ENCODE data around the gene ZNF280B. TPM values are rescaled to one million over a fixed set of nuclear protein-coding genes. Genes with fewer than 3 reads are reported as not detected.
"Not testable (repeated sequence)": the region's sequence is repeated elsewhere in the genome, so short reads cannot be mapped to it uniquely, and the experiment has no call there.

Gene ZNF280B
- total RNA-seq, 2 experiments from 2014 or later = 2.3 to 3.0 TPM

DNA sequence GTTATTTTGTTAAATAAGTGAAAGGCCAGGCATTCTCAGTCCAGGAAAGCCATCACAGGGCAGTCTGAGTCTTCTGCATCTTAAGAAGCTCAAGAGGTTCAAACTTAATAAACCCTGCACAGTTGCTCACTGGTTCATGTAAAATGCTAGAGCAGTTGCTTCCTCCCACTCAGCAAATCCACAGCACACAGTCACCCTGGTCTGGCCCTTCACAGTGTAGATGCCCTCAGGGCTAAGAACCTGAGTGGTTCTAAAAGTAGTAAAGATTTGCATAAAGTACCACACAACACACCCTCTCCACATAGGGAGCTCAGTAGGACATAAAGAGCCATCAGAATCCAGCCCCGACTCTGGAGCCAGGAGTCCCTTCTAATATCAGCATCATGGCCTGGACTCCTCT lies 58.7 kb downstream of the ZNF280B start:
- H3K36me3 Mint-ChIP-seq (ENCODE audit: low read depth) = peaks cover 1% of the 10 kb centered on the region
- ATAC-seq (no peak), DNase-seq (no peak)
- ChIA-PET POLR2A (interaction anchor here (0.6 kb wide), 1 partner anchor 15 kb away, joined by 3 read pairs; no protein-coding TSS in a partner anchor), CTCF (interaction anchor here (1.0 to 1.8 kb wide), 3 partner anchors 13 to 27 kb away, joined by 3 to 4 read pairs (median 3); no protein-coding TSS in a partner anchor)
- H3K27me3 Mint-ChIP-seq = peaks cover 36% of the 10 kb centered on the region
- H3K9me3 Mint-ChIP-seq = peaks cover 10% of the 10 kb centered on the region
- no peak overlapping the region for H3K27ac Mint-ChIP-seq
- H3K4me3 Mint-ChIP-seq = no peak overlapping the region
- TF ChIP-seq, protein P1, sequence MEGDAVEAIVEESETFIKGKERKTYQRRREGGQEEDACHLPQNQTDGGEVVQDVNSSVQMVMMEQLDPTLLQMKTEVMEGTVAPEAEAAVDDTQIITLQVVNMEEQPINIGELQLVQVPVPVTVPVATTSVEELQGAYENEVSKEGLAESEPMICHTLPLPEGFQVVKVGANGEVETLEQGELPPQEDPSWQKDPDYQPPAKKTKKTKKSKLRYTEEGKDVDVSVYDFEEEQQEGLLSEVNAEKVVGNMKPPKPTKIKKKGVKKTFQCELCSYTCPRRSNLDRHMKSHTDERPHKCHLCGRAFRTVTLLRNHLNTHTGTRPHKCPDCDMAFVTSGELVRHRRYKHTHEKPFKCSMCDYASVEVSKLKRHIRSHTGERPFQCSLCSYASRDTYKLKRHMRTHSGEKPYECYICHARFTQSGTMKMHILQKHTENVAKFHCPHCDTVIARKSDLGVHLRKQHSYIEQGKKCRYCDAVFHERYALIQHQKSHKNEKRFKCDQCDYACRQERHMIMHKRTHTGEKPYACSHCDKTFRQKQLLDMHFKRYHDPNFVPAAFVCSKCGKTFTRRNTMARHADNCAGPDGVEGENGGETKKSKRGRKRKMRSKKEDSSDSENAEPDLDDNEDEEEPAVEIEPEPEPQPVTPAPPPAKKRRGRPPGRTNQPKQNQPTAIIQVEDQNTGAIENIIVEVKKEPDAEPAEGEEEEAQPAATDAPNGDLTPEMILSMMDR (IDR thresholded peaks at IDR 0.05) = no peak
- intact Hi-C loops (cut with micrococcal nuclease) = no loop called here
- no peaks in the 10 kb centered on the region for H3K4me1 Mint-ChIP-seq (ENCODE audit: low read depth)

DNA sequence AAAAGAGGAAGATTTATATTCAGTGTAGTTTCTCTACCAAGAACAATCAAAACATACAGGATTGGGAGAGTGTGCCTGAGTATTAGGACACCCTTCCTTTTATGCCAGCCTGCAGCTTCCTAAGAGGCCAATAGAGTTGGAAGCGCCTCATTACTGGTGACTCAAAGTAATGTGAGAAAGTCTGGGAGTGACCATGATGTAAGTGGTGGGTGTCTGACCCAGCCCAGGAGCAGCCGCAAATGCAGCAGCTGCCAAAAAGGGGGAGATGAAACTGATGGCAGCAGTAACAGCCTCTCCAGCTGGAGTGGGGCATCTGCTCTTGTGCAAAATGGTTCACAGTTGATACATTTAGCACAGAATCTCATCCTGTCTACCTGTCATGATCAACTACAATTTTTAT lies 62.0 kb downstream of the ZNF280B start:
- no peak overlapping the region for H3K4me3 Mint-ChIP-seq
- H3K9me3 Mint-ChIP-seq = peaks cover 2% of the 10 kb centered on the region
- ATAC-seq (no peak), DNase-seq (no peak)
- H3K27me3 Mint-ChIP-seq = peaks cover 29% of the 10 kb centered on the region
- ChIA-PET CTCF (interaction anchor here (0.7 to 1.5 kb wide), 2 partner anchors 24 to 130 kb away, joined by 3 to 4 read pairs; no protein-coding TSS in a partner anchor), POLR2A (interaction anchor here (0.8 kb wide), 1 partner anchor 107 kb away, joined by 3 read pairs; no protein-coding TSS in a partner anchor)
- no peak overlapping the region for H3K27ac Mint-ChIP-seq
- intact Hi-C loops (cut with micrococcal nuclease) = no loop called here
- TF ChIP-seq, protein P1 (IDR thresholded peaks at IDR 0.05) = no peak
- H3K4me1 Mint-ChIP-seq (ENCODE audit: low read depth) = no peaks in the 10 kb centered on the region
- no peaks in the 10 kb centered on the region for H3K36me3 Mint-ChIP-seq (ENCODE audit: low read depth)

DNA sequence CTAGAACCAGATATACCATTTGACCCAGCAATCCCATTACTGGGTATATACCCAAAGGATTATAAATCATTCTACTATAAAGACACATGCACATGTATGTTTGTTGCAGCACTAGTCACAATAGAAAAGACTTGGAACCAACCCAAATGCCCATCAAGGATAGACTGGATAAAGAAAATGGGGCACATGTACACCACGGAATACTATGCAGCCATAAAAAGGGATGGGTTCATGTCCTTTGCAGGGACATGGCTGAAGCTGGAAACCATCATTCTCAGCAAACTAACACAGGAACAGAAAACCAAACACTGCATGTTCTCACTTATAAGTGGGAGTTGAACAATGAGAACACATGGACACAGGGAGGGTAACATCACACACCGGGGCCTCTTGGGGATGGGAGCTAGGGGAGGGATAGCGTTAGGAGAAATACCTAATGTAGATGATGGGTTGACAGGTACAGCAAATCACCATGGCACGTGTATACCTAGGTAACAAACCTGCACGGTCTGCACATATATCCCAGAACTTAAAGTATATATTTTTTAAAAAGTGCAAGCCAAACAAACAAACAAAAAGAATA lies 64.4 kb downstream of the ZNF280B start:
- peaks cover 24% of the 10 kb centered on the region for H3K27me3 Mint-ChIP-seq
- H3K4me3 Mint-ChIP-seq; H3K4me1 Mint-ChIP-seq (ENCODE audit: low read depth); H3K9me3 Mint-ChIP-seq; ATAC-seq; H3K36me3 Mint-ChIP-seq (ENCODE audit: low read depth); CTCF ChIA-PET; intact Hi-C loops (cut with micrococcal nuclease); H3K27ac Mint-ChIP-seq; DNase-seq: not testable (repeated sequence)
- POLR2A ChIA-PET = interaction anchor here (0.7 kb wide), 1 partner anchor 15 kb away, joined by 3 read pairs; no protein-coding TSS in a partner anchor

DNA sequence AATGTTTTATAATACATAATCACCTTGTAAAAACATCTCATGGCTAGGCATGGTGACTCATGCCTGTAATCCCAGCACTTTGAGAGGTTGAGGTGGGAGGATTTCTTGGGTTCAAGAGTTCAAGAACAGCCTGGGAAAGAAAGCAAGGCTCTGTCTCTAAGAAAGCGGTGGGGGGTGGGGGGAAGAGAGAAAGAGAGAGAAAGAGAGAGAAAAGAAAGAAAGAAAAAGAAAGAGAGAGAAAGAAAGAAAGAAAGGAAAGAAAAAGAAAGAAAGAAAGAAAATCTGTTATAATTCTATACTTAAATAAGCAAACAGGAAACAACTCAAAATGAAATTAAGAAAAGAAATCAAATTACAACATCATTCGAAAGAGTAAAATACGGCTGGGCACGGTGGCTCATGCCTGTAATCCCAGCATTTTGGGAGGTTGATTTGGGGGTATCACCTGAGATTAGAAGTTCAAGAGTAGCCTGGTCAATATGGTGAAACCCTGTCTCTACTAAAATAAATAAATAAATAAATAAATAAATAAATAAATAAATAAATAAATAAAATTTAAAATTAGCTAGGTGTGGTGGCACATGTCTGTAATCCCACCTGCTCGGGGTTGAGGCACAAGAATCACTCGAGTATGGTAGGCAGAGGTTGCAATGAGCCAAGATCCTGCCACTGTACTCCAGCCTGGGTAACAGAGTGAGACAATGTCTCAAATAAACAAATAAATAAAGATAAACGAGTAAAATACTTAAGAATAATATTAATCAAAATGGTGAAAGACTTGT lies 65.4 kb downstream of the ZNF280B start:
- TF ChIP-seq, protein P1 (IDR thresholded peaks at IDR 0.05) = no peak
- Mint-ChIP-seq H3K4me1 (ENCODE audit: low read depth) (no peaks in the 10 kb centered on the region), H3K4me3 (no peak overlapping the region), H3K36me3 (ENCODE audit: low read depth) (no peaks in the 10 kb centered on the region), H3K27ac (no peak overlapping the region), H3K9me3 (peaks cover 4% of the 10 kb centered on the region), H3K27me3 (peaks cover 28% of the 10 kb centered on the region)
- DNase-seq = no peak
- ChIA-PET POLR2A (interaction anchor here (0.7 kb wide), 1 partner anchor 16 kb away, joined by 3 read pairs; no protein-coding TSS in a partner anchor), CTCF (no interaction called here)
- no peak for ATAC-seq
- intact Hi-C loops (cut with micrococcal nuclease) = no loop called here

DNA sequence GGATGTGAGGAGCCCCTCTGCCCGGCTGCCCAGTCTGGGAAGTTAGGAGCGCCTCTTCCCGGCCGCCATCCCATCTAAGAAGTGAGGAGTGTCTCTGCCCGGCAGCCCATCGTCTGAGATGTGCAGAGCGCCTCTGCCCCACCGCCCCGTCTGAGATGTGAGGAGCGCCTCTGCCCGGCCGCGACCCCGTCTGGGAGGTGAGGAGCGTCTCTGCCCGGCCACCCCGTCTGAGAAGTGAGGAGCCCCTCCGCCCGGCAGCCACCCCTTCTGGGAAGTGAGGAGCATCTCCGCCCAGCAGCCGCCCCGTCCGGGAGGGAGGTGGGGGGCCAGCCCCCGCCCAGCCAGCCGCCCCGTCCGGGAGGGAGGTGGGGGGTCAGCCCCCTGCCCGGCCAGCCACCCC lies 66.9 kb downstream of the ZNF280B start:
- H3K4me1 Mint-ChIP-seq (ENCODE audit: low read depth); intact Hi-C loops (cut with micrococcal nuclease); H3K27ac Mint-ChIP-seq; POLR2A ChIA-PET; H3K4me3 Mint-ChIP-seq; DNase-seq; CTCF ChIA-PET; H3K9me3 Mint-ChIP-seq; H3K36me3 Mint-ChIP-seq (ENCODE audit: low read depth); ATAC-seq: not testable (repeated sequence)
- peaks cover 37% of the 10 kb centered on the region for H3K27me3 Mint-ChIP-seq

DNA sequence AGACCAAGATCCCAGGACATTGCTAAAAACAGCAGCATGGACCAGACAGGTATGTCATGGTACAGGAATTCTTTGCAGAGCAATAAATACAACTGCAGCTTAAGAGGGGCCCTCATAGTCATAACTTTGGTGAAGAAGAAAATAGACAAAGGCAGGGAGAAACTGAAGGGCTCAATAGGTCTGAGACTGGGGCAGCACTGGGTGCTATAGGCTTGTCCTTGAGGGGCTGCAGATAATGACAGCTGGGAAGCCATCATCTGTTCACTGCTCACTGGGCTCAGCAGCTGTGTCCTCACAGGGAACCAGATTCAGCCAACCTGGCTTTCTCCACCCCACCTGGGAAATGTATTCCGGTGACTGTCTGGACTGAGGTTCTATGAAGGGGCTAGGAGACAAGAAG lies 68.4 kb downstream of the ZNF280B start:
- CTCF ChIA-PET = interaction anchor here (1.4 to 1.9 kb wide), 2 partner anchors 9 to 24 kb away, joined by 4 to 6 read pairs; no protein-coding TSS in a partner anchor
- no peaks in the 10 kb centered on the region for H3K4me1 Mint-ChIP-seq (ENCODE audit: low read depth)
- ATAC-seq (no peak), DNase-seq (no peak)
- TF ChIP-seq, protein P1 (IDR thresholded peaks at IDR 0.05) = no peak
- H3K4me3 Mint-ChIP-seq = no peak overlapping the region
- H3K9me3 Mint-ChIP-seq = peaks cover 4% of the 10 kb centered on the region
- H3K27me3 Mint-ChIP-seq = peaks cover 34% of the 10 kb centered on the region
- no peaks in the 10 kb centered on the region for H3K36me3 Mint-ChIP-seq (ENCODE audit: low read depth)
- no peak overlapping the region for H3K27ac Mint-ChIP-seq
- intact Hi-C loops (cut with micrococcal nuclease) = no loop called here
- POLR2A ChIA-PET = no interaction called here

All from activated CD8-positive, alpha-beta T cell treated with anti-CD3 and anti-CD28 coated beads for 36 hours (primary cell).